Adrenal gland (tissue), 12 donors: ENCODE results near the gene NAAA. TPM values are rescaled to one million over a fixed set of nuclear protein-coding genes. Genes with fewer than 3 reads are reported as not detected.
"Not testable (repeated sequence)": the region's sequence is repeated elsewhere in the genome, so short reads cannot be mapped to it uniquely, and the experiment has no call there.

ENCODE experiments used
- DNase-seq, 7 donors: peaks; one replicate each; pipeline ENCODE4 v3.0.0-alpha.2; 2019 to 2020
- H3K27ac ChIP-seq, 5 donors: fragments of 200-600 bp; sonication (generic) in 4 of 5; 1 replicate in 3 of 5; 2 replicates in 2 of 5; pipeline versions ENCODE4 v1.5.1 to v1.8.0; 2016 to 2020; ENCODE audit warnings: mild to moderate bottlenecking in 1 of 5
- H3K27me3 ChIP-seq: fragments of 200-600 bp; 2 replicates; pipeline ENCODE4 v1.8.0; 2021
- H3K36me3 ChIP-seq, 2 donors: fragments of 200-600 bp; replicated peaks in 1 of 2; 1 replicate in 1 of 2; 2 replicates in 1 of 2; pipeline versions ENCODE4 v1.5.1 to v1.8.0; 2018 to 2022
- H3K4me1 ChIP-seq, 2 donors: fragments of 200-600 bp; replicated peaks in 1 of 2; 1 replicate in 1 of 2; 2 replicates in 1 of 2; pipeline versions ENCODE4 v1.5.1 to v1.8.0; 2018 to 2021
- H3K4me3 ChIP-seq, 4 donors: fragments of 200-600 bp; sonication (generic) in 3 of 4; one replicate each; pipeline ENCODE4 v1.5.1; 2016 to 2018
- H3K9me3 ChIP-seq, 3 donors: fragments of 200-600 bp; sonication (generic) in 1 of 3; replicated peaks in 1 of 3; 1 replicate in 2 of 3; 2 replicates in 1 of 3; pipeline versions ENCODE4 v1.5.1 to v1.8.0; 2016 to 2021
- POLR2A ChIP-seq, 2 donors: fragments of 450-650 bp; IDR thresholded peaks; one replicate each; pipeline ENCODE4 v1.6.1; 2017; ENCODE audit warnings: antibody characterized with exemption in 2 of 2, mild to moderate bottlenecking in 2 of 2, moderate library complexity in 1 of 2
- WGBS, 4 donors: extraction: QIAGEN DNeasy Blood & Tissue Kit in 2 of 4; methylation state at CpG; one replicate each; pipeline versions ENCODE4 v1.1.5 to v1.1.7; 2013 to 2017; 5-methylcytosine and 5-hydroxymethylcytosine counted together
- intact Hi-C, 2 donors: fragments of 100-400 bp; cut with DNase I; formaldehyde crosslinking; loops; one replicate each; pipeline versions ENCODE4 v1.14.1 to v1.15.0; 2022 to 2023
- polyA plus RNA-seq, 3 donors: library from polyadenylated mRNA; stranded (reverse); fragments of 200-250 nt in 2 of 3; fragments of 350-450 nt in 1 of 3; fragmentation: Illumina TruSeq in 1 of 3; extraction: RNeasy Lipid Tissue Mini Kit (QIAGEN cat#74804) in 1 of 3; gene quantifications; one replicate each; pipeline ENCODE4 v1.2.3, GENCODE V29; 2013 to 2014
- total RNA-seq, 9 donors: library from RNA; depleted of rRNA in 4 of 9; stranded (reverse); fragments of >200 nt in 4 of 9; fragments of 120-200 nt in 1 of 9; fragmentation: NEBNext Ultra II Directional in 1 of 9; extraction: Animal tissue kit (Norgen Biotek cat#: 25700) in 1 of 9; gene quantifications; one replicate each; pipeline versions ENCODE4 v1.1.0 to v1.2.4, GENCODE V29; 2013 to 2023
- TF ChIP-seq, protein P1 (sequence below), 6 experiments: fragments of 450-650 bp in 4 of 6; fragments of 200-600 bp in 2 of 6; sonication (generic) in 1 of 6; IDR thresholded peaks; 1 replicate in 5 of 6; 2 replicates in 1 of 6; pipeline versions ENCODE4 v1.5.1 to v1.8.0; 2016 to 2021; ENCODE audit warnings: antibody characterized with exemption in 6 of 6, mild to moderate bottlenecking in 2 of 6, moderate library complexity in 1 of 6
- donor health status: healthy with polysubstance abuse.
- donor health status: Bipolar disorder and iron deficiency.
- donor health status: DM: yes; HTN: yes; CAD: no.
- donor health status: DM: no; HTN: no; CAD: no.
- donor health status: DM: no; HTN: no; CAD: no.
- donor health status: DM: yes; HTN: yes; CAD: no.

The NAAA gene
- total and polyA plus RNA-seq, 12 donors: 5.1 to 75.6 (median 25.0) TPM

DNA sequence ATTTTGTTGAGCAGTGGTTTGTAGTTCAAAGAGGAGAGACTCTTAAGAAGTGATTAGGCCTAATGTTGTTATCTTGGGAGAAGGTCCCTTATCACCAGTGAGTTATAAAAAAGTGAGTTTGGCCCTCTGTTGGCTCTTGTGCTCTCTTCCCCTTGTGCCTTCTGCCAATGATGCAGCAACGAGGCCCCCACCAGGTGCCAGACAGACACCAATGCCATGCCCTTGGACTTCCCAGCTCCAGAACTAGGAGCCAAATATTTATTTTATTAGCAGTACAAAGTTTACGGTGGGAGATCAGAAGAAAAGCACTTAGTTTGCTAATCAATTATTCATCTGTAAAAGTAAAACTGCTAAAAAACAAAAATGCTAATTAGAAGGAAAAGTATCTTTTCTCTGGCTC lies 22.7 kb upstream of the NAAA start:
- Histone ChIP-seq H3K36me3 (peaks cover 0 to 67% of the 10 kb centered on the region in 2 donors), H3K27me3 (no peaks in the 10 kb centered on the region), H3K4me1 (no peaks in the 10 kb centered on the region), H3K9me3 (no peaks in the 10 kb centered on the region), H3K4me3 (no peak overlapping the region), H3K27ac (no peak overlapping the region)
- intact Hi-C loops: no loop called here
- no peak for TF ChIP-seq POLR2A (IDR thresholded peaks at IDR 0.05)
- TF ChIP-seq, protein P1, sequence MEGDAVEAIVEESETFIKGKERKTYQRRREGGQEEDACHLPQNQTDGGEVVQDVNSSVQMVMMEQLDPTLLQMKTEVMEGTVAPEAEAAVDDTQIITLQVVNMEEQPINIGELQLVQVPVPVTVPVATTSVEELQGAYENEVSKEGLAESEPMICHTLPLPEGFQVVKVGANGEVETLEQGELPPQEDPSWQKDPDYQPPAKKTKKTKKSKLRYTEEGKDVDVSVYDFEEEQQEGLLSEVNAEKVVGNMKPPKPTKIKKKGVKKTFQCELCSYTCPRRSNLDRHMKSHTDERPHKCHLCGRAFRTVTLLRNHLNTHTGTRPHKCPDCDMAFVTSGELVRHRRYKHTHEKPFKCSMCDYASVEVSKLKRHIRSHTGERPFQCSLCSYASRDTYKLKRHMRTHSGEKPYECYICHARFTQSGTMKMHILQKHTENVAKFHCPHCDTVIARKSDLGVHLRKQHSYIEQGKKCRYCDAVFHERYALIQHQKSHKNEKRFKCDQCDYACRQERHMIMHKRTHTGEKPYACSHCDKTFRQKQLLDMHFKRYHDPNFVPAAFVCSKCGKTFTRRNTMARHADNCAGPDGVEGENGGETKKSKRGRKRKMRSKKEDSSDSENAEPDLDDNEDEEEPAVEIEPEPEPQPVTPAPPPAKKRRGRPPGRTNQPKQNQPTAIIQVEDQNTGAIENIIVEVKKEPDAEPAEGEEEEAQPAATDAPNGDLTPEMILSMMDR (IDR thresholded peaks at IDR 0.05): no peak
- WGBS, 4 donors: 29 to 41% (median 40%) methylated on average over 2 of the region's 2 CpGs
- DNase-seq: no peak

DNA sequence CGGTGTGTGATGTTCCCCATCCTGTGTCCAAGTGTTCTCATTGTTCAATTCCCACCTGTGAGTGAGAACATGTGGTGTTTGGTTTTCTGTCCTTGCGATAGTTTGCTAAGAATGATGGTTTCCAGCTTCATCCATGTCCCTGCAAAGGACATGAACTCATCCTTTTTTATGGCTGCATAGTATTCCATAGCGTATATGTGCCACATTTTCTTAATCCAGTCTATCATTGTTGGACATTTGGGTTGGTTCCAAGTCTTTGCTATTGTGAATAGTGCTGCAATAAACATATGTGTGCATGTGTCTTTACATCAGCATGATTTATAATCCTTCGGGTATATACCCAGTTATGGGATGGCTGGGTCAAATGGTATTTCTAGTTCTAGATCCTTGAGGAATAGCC lies 21.3 kb upstream of the NAAA start:
- intact Hi-C loops, DNase-seq, H3K27me3 ChIP-seq, H3K27ac ChIP-seq, H3K4me1 ChIP-seq, H3K4me3 ChIP-seq, H3K9me3 ChIP-seq: not testable (repeated sequence)
- 96 to 99% (median 98%) methylated on average over 2 to 4 of the region's 4 CpGs for WGBS, 4 donors
- H3K36me3 ChIP-seq: peaks cover 4 to 67% of the 10 kb centered on the region in 2 donors

DNA sequence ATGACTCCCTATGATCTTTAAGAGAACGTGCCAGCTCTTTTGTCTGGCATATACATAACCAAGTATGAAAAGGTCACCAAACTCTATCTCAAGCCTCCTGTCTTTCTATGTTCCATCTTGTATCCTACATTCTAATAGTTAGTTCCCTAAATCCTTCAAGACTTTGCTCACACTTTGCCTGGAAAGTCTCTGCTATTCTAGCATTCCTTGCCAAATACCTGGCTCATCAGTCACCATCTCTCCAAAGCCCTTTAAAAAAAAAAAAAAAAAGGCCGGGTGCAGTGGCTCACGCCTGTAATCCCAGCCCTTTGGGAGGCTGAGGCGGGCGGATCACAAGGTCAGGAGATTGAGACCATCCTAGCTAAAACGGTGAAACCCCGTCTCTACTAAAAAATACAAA lies 17.7 kb upstream of the NAAA start:
- H3K27ac ChIP-seq, H3K27me3 ChIP-seq, DNase-seq, H3K9me3 ChIP-seq, intact Hi-C loops, H3K4me1 ChIP-seq, H3K4me3 ChIP-seq: not testable (repeated sequence)
- 94 to 98% (median 95%) methylated on average over 4 to 7 of the region's 7 CpGs for WGBS, 4 donors
- peaks cover 4 to 74% of the 10 kb centered on the region in 2 donors for H3K36me3 ChIP-seq

DNA sequence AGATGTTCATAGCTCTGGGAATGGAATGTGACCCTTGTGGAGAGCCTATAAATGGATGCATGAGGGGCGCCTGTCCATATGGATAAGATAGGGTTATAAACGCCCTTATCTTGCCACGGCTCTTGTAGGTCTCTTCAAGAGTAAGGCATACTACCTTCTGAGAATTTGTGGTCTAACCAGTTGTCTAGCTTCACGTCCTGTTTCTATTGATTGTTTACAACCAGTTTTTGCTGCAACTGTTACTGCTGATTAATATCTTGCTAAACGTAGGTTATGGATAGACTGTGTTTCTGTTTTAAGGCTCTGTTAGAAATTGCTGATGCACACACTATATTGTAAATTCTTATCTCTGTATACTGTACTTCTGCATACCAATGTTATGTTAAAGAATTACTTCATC lies 14.0 kb upstream of the NAAA start:
- H3K4me3 ChIP-seq, H3K4me1 ChIP-seq, H3K27ac ChIP-seq, H3K27me3 ChIP-seq, intact Hi-C loops, DNase-seq, H3K9me3 ChIP-seq: not testable (repeated sequence)
- peaks cover 4 to 88% of the 10 kb centered on the region in 2 donors for H3K36me3 ChIP-seq
- 87 to 95% (median 92%) methylated on average over 5 of the region's 5 CpGs for WGBS, 4 donors

DNA sequence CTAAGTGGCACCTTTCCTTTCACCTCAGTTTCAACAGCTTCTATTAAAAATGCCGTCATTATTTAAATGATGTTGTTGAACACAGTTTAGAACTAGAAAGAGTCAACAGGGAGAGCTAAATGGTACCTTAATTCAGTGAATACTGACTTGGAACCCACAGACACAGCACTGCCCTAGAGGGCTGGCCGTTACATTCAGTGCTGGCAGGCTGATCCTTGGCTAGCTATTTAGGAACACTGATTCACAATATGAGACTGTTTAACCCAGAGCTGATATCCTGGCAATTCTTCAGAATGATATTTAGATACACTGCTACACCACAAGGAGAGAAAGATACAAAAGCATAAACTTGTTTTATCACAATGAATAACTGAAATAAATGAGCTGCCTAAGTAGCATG lies 12.7 kb upstream of the NAAA start:
- Histone ChIP-seq H3K4me3 (no peak overlapping the region), H3K4me1 (no peaks in the 10 kb centered on the region), H3K27me3 (no peaks in the 10 kb centered on the region), H3K36me3 (peaks cover 4 to 79% of the 10 kb centered on the region in 2 donors), H3K9me3 (no peaks in the 10 kb centered on the region), H3K27ac (no peak overlapping the region)
- 50 to 86% (median 69%) methylated on average over 2 of the region's 2 CpGs for WGBS, 4 donors
- DNase-seq: no peak
- intact Hi-C loops: no loop called here
- no peak for TF ChIP-seq POLR2A (IDR thresholded peaks at IDR 0.05)
- TF ChIP-seq, protein P1 (IDR thresholded peaks at IDR 0.05): no peak

DNA sequence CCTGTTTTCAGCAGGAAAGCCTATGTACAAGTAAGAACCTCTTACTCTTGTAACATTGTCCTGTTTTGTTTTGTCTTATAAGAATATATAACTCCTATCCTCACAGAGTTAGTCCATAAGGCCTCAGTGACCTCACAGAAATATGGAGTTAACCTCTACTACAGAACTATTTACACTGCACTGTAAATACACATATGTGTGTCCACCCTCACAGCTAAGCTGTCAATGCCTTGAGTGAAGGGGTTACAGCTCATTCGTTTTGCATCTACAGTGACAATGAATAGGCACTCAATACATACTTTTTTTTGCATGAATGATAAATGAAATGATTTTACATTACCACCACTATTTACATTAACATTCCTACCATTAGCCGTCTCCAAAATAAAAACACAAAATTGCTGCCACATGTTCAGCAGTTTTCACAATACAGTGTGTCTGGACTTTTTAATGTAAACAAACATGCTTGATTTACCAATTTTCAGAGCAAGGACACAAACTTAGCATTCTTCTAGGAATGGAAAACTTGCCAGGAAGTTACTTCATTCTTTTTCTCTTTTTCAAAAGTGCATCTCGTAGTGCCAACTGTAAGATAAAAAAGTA lies 9.5 kb upstream of the NAAA start:
- H3K27ac ChIP-seq: no peak overlapping the region
- WGBS, 4 donors: 69 to 78% (median 71%) methylated on average over 3 of the region's 3 CpGs
- peaks cover 0 to 56% of the 10 kb centered on the region in 2 donors for H3K36me3 ChIP-seq
- no peak overlapping the region for H3K4me3 ChIP-seq
- DNase-seq: no peak
- TF ChIP-seq, protein P1 (IDR thresholded peaks at IDR 0.05): no peak
- no peak for TF ChIP-seq POLR2A (IDR thresholded peaks at IDR 0.05)
- H3K9me3 ChIP-seq: no peaks in the 10 kb centered on the region
- H3K27me3 ChIP-seq: no peaks in the 10 kb centered on the region
- intact Hi-C loops: no loop called here
- H3K4me1 ChIP-seq: no peaks in the 10 kb centered on the region
